SH-SY5Y (cell line): ENCODE results near the gene SMAP1.

Source experiments
- GATA2 ChIP-seq: IDR thresholded peaks from 2 replicates; pipeline ENCODE4 v1.6.1; 2011; ENCODE audit warnings: mild to moderate bottlenecking, low read depth, low read length
- GATA3 ChIP-seq: IDR thresholded peaks from 2 replicates; pipeline ENCODE4 v1.6.1; 2011; ENCODE audit warnings: low read depth, mild to moderate bottlenecking, low read length, moderate library complexity

GRCh38 chr6:70790483-70791224 is 123.0 kb downstream of the SMAP1 start:
- no peak for TF ChIP-seq GATA3
- TF ChIP-seq GATA2 = no peak
